NCI-H345 (cell line): ENCODE results near the gene CREB5.
"Not testable (repeated sequence)": the region's sequence is repeated elsewhere in the genome, so short reads cannot be mapped to it uniquely, and the experiment has no call there.

Source experiments
- DNase-seq: peaks from one replicate; lab custom pipeline; 2025; lab: John Stamatoyannopoulos, UW

The CREB5 gene, protein sequence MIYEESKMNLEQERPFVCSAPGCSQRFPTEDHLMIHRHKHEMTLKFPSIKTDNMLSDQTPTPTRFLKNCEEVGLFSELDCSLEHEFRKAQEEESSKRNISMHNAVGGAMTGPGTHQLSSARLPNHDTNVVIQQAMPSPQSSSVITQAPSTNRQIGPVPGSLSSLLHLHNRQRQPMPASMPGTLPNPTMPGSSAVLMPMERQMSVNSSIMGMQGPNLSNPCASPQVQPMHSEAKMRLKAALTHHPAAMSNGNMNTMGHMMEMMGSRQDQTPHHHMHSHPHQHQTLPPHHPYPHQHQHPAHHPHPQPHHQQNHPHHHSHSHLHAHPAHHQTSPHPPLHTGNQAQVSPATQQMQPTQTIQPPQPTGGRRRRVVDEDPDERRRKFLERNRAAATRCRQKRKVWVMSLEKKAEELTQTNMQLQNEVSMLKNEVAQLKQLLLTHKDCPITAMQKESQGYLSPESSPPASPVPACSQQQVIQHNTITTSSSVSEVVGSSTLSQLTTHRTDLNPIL

DNA sequence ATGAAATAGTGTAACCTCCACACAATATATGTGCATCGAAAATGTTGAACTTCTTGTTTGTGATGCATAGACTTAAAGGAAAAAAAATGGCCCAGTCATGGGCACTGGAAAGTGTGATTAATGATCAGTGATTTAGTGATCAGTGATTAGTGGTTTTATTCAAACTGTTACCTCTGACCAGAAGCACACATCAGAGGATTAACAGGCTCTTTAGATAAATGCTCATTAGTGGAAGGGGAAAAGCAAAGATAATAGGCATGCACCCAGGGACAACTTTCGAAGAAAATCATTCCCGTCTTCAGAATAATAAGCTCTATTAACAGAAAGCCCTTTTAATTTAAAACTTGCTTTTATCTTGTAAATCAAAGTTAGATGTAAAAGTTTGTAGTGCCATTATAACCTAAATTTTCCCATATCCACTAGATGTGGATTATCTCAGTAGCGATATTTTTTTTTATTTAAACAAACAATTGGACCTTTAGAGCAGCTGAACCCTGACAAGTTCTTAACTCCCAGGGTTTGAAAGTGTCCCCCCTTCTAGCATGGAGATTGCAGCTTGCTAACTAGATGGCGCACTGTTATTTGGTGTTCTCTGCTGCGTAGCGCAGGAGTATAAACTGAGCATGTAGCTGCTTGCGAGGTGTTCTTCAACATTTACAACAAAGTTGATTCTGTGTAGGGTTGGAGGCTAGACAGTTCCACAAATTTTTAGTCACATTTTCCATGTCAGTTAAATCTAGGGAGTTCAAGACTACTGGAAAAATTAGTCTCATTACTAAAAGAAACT is at the start of gene CREB5:
Gene CREB5, plus strand, starts transcription at position 643 of the 787 bp plus-strand sequence. CDS start 397 bp downstream, outside the sequence.
- DNase-seq, result no peak

GRCh38 chr7:28362812-28363211 is 49.5 kb upstream of the CREB5 start:
- DNase-seq, result no peak

DNA sequence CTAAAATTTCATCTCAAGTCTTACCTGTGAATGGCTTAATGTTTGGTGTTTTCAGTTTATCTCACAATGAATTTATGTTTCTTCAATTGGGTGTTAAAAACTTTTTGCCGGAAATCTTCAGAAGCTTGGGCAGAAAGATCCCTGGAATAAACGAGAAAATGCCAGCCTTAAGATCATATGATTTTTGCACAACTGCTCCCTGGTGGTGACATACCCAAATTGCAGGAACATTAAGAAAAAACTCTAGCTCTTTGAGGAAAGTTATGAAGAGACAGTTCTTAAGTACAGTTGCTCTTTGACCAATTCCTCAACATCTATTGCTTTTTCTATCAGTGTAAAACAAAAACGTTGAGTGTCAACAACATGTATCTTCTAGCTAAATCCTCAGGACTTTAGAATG is 48.2 kb upstream of the CREB5 start:
- DNase-seq, result no peak

DNA sequence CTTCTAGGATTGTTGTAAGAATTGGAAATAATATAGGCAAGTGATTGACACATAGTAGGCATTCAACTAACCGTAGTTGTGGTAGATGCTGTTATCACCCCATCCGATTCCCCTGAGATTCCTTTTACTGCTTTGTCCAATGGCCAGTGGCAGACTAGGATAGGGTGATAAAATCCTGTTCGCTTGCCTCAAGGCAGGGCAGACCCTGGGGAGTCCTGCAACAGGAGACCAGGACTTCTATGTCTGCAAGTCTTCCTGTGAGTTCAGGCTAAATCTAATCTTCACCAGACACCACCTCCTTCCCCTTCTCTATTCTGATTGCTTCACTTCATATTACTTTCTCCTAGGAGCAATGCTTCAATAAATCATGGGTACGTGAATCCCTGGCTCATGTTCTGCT is 42.8 kb upstream of the CREB5 start:
- DNase-seq, result no peak

DNA sequence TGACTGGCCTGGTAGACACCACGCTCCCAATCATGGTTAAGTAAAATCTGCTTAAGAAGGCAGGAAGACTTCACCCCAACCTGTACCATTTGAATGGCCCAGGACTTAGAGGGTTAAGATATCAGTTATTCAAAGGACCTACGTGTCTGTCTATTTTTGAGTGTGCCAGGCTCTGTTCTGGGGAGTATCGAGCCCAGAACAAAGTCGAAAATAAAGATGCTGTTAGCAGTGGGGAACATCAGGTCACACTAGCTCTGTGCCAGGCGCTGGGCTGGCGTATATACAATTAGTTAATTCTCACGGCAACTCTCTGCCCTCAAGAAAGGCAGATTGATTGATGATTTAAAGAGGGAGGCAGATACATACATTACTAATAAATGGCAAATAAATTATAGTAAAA is 40.5 kb upstream of the CREB5 start:
- no peak for DNase-seq

DNA sequence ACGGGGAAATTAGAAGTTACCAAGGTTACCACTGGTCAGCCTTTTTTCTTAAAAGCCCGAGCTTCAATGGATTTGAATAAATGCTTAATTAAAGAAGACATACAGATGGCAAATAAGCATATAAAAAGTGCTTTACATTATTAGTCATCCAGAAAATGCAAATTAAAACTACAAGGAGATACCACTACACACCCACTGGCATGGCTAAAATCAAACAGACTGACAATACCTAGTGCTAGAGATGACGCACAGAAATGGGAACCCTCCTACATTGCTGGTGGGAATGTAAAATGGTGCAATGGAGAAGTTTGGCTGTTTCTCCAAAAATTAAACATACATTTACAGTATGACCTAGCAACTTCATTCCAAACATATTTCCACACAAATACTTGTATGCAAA is 38.3 kb upstream of the CREB5 start:
- DNase-seq, result no peak

- no peak for DNase-seq
Observed at GRCh38 chr7:28375729-28376128, 36.6 kb upstream of the CREB5 start.

DNA sequence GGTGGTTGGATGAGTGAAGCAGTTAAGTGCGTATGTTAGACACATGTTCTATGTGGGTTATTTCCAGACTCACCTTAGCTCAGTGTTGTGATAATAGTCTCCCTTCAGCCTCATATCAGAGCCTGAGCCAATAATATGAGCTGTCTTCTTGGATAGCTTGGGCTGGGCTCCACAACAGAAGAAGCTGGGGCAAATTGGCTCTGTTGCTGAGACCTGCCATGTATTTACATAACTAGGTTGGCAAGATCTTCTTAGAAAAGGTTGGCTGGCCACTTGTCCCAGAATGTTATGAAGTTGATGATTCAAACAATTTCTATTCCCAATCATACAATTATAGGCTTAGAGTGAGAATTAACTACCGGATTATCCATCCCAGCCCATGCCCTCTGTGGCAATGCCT is 35.7 kb upstream of the CREB5 start:
- no peak for DNase-seq

- no peak for DNase-seq
Observed at GRCh38 chr7:28378574-28379149, 33.7 kb upstream of the CREB5 start.

DNA sequence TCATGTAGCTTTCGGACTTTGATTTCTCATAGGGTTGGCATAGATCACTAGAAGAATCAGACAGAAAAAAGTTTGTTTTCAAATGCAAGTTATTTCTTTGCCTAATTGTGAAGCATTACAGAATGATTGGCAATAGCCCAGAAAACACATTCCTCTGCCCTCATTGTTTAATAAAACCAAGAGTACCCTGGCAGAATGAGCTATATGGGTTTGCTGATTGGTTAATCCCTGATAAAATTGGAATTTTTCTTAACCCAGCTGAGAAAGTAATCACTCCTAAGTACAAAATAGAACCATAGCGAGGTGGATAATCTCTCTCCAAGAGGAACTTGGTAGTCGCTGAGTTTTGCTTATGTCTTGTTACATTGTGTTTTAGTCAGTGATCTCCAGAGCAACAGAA is 30.9 kb upstream of the CREB5 start:
- no peak for DNase-seq

GRCh38 chr7:28382144-28382543 is 30.2 kb upstream of the CREB5 start:
- no peak for DNase-seq

GRCh38 chr7:28383975-28384374 is 28.3 kb upstream of the CREB5 start:
- no peak for DNase-seq

- peak; percentile 71 for DNase-seq
Observed at GRCh38 chr7:28389504-28390395, 22.6 kb upstream of the CREB5 start.

- DNase-seq, result no peak
Observed at GRCh38 chr7:28390426-28390825, 21.9 kb upstream of the CREB5 start.

DNA sequence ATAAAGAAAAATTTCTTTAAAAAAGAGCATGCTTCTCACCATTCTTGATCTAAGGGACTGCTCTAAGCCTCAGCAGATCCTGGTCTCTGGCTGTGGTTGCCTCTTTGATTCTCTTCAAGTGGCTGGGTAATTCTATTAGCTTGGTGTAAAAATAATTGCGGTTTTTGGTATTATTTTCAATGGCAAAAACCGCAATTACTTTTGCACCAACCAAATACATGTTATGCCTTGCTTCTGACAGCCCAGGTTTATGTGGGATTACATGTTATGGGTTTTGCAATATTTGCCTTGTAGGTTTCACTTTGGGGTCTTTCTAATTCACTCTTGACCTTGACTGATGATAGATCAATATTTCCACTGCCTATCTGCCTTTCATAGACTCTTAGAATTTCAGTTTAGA is 20.0 kb upstream of the CREB5 start:
- DNase-seq, result no peak

DNA sequence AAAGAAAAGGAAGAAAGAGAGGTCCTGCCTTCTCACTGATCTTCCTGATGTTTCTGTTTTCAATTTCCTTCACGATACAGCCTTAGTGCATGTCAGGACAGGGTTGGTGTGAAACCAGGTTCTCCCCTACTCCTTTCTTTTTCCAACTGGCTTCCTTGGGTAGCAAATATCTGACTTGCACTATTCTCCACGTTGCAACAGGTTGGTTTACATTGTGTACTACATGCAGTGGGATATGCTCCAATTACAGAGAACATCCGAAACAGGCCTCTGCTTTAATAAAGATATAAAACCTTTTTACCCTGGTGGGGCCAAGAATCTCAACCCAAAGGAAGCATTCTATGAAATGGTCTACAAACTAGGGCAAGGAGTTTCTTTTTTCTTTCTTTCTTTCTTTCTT is 16.9 kb upstream of the CREB5 start:
- no peak for DNase-seq

GRCh38 chr7:28395831-28396230 is 16.5 kb upstream of the CREB5 start:
- no peak for DNase-seq

DNA sequence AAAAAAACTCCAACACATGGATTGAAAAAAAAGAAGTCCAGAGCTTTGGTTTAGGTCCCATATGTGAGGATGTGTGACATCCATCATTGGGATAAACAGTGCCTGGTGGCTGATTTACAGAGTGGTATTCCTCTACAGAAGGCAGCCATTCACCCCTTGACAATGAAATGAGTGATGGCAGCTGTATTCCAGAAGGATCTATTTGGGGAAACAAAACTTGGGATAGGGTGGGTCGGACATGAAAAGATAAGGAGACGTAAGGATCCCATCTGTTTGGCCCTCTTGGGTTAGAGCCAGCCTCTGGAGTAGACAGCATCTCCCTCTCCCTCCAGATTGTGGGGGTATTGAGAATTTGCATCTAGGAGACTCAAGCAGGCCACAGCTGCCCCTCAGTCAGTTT is 15.2 kb upstream of the CREB5 start:
- no peak for DNase-seq

- no peak for DNase-seq
Observed at GRCh38 chr7:28400838-28401360, 11.4 kb upstream of the CREB5 start.

DNA sequence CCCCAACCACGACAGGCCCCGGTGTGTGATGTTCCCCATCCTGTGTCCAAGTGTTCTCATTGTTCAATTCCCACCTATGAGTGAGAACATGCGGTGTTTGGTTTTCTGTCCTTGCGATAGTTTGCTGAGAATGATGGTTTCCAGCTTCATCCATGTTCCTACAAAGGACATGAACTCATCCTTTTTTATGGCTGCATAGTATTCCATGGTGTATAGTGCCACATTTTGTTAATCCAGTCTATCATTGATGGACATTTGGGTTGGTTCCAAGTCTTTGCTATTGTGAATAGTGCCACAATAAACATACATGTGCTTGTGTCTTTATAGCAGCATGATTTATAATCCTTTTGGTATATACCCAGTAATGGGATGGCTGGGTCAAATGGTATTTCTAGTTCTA is 10.8 kb upstream of the CREB5 start:
- DNase-seq, result not testable (repeated sequence)

DNA sequence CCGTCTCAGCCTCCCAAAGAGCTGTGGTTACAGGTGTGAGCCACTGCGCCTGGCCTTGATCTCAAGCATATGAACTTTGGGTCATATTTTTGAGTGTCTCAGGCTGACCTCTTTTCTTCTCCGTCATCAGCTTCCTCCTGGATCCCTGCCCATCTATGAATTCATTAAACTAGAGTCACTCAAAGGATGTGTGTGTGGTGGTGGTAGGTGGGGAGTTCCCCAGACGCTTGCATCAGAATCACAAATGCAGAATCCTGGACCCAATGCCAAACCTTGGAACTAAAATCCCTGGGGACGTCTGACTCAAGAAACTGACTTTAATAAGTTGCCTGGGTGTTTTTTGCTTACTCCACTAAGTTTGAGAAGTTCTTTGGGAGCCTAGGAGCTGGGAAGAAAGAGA is 6.7 kb upstream of the CREB5 start:
- DNase-seq, result no peak

- no peak for DNase-seq
Observed at GRCh38 chr7:28406192-28406591, 6.1 kb upstream of the CREB5 start.
